HEK293T (cell line): ENCODE results near the gene GRM4.

ENCODE experiments used
- ARNT ChIP-seq: fragments of 450-650 bp; IDR thresholded peaks from 2 replicates; pipeline ENCODE4 v1.6.1; 2017; ENCODE audit warnings: mild to moderate bottlenecking
- BHLHE40 ChIP-seq: fragments of 450-650 bp; IDR thresholded peaks from 2 replicates; pipeline ENCODE4 v1.6.1; 2016; ENCODE audit warnings: mild to moderate bottlenecking, moderate library complexity, borderline replicate concordance
- ELF4 ChIP-seq: fragments of 450-650 bp; IDR thresholded peaks from 2 replicates; pipeline ENCODE4 v1.6.1; 2017; ENCODE audit warnings: antibody characterized with exemption
- FOXA1 ChIP-seq: fragments of 450-650 bp; IDR thresholded peaks from 2 replicates; pipeline ENCODE4 v1.6.1; 2016; ENCODE audit warnings: mild to moderate bottlenecking
- FOXK2 ChIP-seq: fragments of 450-650 bp; IDR thresholded peaks from 2 replicates; pipeline ENCODE4 v1.6.1; 2016; ENCODE audit warnings: mild to moderate bottlenecking
- FOXM1 ChIP-seq: fragments of 450-650 bp; IDR thresholded peaks from 2 replicates; pipeline ENCODE4 v1.6.1; 2017; ENCODE audit warnings: mild to moderate bottlenecking, borderline replicate concordance
- HDGF ChIP-seq: fragments of 450-650 bp; IDR thresholded peaks from 2 replicates; pipeline ENCODE4 v1.6.1; 2017; ENCODE audit warnings: antibody characterized with exemption, borderline replicate concordance
- L3MBTL2 ChIP-seq: fragments of 450-650 bp; conservative IDR thresholded peaks from 2 replicates; pipeline ENCODE4 v1.6.1; 2016; ENCODE audit warnings: mild to moderate bottlenecking
- PKNOX1 ChIP-seq: fragments of 450-650 bp; IDR thresholded peaks from 2 replicates; pipeline ENCODE4 v1.6.1; 2016
- SP1 ChIP-seq: fragments of 450-650 bp; IDR thresholded peaks from 2 replicates; pipeline ENCODE4 v1.6.1; 2017
- ZNF384 ChIP-seq: fragments of 450-650 bp; IDR thresholded peaks from 2 replicates; pipeline ENCODE4 v1.6.1; 2016

- no peak for TF ChIP-seq HDGF
- no peak for TF ChIP-seq BHLHE40
- no peak for TF ChIP-seq FOXM1
- no peak for TF ChIP-seq ZNF384
- TF ChIP-seq SP1: no peak
- TF ChIP-seq ARNT: no peak
- TF ChIP-seq ELF4: no peak
- no peak for TF ChIP-seq PKNOX1
- no peak for TF ChIP-seq L3MBTL2
- no peak for TF ChIP-seq FOXA1
- no peak for TF ChIP-seq FOXK2
Measured at GRCh38 chr6:34075906-34076305, 70.0 kb downstream of the GRM4 start.
